Measurements from ENCODE around the gene TNFAIP8.
"Not testable (repeated sequence)": the region's sequence is repeated elsewhere in the genome, so short reads cannot be mapped to it uniquely, and the experiment has no call there.

Gene TNFAIP8

DNA sequence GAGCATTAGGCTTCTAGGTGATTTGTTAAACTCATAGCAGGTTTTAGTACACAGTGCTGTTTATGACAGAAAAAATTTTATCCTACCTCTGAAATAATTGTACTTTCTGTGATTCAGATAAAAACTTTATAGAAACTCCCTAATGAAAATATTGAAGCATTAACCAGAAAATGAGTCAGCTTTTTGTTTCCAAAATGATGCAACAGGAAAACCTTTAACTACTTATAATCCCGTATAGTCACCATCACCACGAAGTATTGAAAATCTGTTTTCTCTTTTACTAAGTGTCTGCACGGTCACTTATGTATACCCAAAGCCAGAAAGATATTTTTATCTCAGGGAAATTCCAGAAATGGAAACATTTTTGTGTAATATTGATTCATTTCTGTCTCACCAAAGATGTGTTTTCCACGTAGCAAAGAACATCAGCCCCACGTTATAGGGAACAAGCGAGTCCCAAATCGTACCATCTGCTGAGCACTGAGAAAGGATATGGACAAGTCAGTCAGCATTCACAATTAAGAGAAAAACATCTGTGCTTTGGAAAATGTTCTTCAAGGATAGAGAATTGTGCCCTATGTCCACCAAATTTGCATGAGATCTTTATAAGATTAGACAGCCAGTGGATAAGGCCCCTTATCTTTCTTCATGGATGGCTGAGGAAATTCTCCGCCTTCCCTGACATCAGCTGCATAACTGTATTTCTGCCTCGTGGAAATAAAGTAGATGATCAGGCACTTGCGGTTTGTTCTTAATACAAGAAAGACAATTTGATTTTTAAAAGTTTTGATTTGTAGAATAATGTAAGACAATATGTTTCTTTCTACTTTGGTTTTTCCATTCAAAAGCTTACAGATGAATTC lies 41.9 kb downstream of the TNFAIP8 start:
- DNase-seq = peak; percentile 13

- no peak for DNase-seq
These were observed 43.1 kb downstream of the TNFAIP8 start for GRCh38 chr5:119398727-119399466.

- DNase-seq = no peak
These were observed 44.4 kb downstream of the TNFAIP8 start for GRCh38 chr5:119400245-119400644.

DNA sequence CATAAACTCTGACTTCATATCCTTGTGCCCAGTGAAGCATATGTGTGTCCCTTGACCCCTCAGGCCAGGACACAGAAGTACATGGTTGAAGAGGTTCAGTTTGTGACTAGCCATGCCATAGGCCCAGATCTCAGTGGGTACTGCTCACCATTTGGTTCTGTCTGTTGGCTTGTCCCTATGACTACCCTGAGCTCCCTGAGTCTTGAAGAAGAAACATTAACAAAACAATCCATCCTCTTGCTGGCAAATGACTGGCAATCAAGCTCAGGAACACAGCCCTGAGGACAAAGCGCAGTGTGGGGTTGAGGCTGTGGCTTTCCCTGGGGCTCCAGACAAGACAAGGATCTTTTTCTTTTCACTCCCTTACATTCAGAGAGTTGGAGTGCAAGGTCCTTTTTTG lies 46.3 kb downstream of the TNFAIP8 start:
- DNase-seq = no peak

DNA sequence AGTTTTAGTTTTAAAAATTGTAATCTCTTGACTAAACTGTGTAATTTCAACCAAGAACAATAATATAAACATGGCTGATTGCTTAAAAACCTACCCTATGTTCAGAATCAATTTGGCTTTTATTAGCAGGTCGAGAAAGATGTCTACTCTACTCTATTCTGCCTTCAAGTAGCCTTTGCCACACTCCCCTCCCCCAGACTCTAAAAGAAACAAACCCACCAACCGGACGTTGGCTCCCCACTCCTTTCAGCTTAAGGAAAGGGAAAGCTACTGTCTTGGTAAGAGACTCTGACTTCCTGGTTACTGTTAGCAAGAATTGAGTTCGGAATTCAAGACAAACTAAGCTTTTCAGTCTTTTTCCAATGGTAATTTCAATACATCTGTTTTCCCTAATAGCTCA lies 46.7 kb downstream of the TNFAIP8 start:
- DNase-seq = no peak

DNA sequence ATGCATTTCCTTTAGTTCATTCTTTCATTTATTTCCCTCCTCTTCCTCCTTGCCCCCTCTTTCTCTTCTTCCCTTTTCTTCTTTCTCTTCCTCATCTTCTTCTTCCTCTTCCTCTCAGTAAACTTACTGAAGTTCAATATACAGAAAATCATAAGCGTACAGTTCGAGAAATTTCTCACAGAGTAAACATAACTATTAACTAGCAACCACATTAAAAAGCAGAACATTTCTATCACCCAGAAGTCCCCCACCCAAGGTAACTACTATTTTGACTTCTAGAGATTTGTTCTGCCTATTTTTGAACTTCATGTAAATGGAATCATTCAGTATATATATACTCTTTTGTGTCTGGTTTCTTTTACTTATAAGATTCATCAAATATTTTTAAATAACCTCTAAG lies 48.2 kb downstream of the TNFAIP8 start:
- no peak for DNase-seq

DNA sequence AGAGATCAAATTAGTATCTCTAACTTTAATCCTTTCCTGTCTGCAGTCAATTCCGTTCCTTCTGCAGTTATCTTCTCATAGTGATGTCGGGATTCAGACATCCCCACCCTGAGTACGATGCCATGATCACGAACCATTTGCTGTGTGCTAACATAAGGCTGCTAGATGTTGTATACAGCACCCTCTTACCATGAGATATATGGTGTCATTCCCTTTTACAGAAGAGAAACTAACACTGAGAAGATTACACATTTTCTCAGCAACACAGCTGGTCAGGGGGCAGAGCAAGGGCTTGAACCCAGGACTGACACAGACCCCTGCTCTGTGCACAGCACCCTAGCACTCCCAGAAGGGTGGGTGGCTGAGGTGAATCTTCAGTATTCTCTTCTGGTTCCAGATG lies 49.6 kb downstream of the TNFAIP8 start:
- DNase-seq = no peak

DNA sequence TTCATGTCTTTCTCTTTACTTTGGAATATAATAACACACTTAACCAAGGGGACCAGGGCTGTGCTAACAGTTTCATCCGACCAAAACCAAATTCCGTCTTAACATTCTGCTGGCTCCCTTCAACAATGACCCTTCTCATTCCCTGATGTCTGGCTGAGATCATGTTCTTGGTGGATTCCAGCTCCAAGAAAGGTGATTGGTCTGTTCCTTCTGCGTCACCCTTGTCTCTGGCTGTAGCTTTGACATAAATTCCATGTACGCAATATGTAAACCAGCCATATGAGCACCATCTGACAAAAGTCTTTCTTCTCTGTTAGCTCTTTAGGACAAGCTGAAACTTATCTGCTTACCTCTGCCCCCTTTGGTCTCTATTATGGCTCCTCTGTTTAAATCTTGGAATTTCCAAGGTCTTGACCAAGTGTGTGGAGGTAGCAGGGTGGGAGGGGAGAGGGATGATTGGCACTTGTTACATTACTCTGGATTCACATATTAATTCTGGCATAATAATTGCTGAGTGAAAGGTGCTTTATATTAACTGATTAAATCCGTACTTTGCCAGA lies 50.8 kb downstream of the TNFAIP8 start:
- no peak for DNase-seq

GRCh38 chr5:119409235-119409815 lies 53.5 kb downstream of the TNFAIP8 start:
- DNase-seq = no peak

- no peak for DNase-seq
These were observed 54.8 kb downstream of the TNFAIP8 start for GRCh38 chr5:119410448-119411159.

DNA sequence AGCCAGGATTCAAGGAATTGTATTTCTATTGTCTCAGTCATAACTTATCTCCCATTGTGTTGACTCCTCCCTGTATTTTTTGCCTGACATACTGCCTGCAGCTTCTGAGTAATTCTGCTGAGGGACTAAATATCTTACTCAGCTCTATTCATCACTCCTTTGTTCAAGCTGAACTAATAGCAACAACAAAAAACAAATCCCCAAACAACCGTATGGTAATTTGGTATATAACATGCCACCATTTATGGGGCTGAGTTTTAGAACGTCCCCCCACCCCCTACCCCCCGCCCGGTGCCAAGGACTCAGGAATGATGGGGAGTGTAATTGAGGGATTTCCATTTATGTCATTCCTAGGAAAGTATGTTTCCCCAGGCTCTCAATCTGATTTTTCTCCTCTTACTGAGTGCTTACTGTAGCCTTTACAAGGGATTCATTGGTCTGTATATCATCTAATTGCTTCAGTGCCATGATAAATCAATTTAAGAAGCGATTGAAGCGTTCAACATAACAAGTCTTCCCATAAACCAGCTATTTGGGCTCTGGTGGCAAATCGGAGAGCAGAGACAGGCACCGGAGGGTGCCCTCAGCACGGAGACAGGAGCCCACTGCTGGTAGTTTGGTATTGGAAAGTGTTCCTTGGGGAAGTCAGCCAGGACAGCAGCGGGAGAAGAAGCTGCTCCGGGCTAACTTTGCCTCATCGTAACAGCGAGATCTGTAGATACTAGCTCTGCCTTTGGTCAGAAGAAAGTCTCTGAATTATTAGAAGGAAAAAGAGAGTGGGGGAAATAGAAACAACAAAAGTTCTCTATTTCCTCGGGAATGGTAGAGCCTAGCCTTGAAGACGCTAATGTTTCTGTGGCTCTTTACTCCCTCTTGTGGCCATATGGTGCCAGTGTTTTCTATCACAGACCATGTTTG lies 55.8 kb downstream of the TNFAIP8 start:
- DNase-seq = peak; percentile 16

- no peak for DNase-seq
These were observed 56.7 kb downstream of the TNFAIP8 start for GRCh38 chr5:119412279-119413227.

DNA sequence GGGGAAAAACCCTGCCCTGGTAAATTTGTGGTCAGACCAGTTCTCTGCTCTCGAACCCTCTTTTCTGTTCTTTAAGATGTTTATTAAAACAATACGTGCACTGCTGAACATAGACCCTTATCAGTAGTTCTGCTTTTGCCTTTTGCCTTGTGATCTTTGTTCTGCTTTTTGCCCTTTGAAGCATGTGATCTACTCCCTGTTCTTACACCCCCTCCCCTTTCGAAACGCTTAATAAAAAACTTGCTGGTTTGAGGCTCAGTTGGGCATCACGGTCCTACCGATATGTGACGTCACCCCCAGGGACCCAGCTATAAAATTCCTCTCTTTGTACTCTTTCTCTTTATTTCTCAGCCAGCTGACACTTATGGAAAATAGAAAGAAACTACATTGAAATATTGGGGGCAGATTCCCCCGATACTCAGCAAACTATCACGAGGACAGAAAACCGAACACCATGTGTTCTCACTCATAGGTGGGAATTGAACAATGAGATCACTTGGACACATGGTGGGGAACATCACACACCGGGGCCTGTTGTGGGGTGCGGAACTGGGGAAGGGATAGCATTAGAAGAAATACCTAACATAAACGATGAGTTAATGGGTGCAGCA lies 58.4 kb downstream of the TNFAIP8 start:
- DNase-seq = not testable (repeated sequence)

DNA sequence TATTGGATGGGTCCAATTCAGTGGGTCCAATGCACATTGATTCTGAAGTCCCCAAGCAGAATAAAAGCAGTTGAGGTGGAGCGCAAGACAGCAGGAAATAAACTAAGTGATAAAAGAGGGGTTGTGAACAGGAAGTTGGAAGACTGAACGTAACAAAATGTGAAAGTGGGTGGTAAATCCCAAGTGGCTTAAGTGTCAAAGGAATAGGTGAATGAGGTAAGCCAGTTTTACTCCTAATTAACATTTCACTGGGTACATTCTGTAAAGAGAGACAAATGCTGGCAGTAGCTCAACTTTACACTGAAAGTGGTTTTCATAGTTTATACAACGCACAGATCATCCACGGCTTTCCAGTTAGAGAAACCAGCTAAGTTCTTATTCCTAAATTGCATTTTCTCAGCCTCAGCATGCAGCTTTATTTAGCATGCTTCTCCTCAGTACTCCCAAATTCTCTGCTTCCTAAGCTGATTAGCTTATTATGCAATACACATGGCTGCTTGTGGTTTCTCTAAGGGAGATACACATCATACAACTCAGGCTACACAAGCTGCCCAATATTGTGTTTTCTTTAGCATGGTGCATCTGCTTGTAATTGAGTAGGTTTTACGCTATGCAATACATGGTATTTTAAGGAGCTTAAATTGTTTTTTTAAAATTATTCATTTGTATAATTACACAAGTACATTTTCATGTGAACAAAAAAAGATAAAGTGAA lies 62.2 kb downstream of the TNFAIP8 start:
- no peak for DNase-seq

DNA sequence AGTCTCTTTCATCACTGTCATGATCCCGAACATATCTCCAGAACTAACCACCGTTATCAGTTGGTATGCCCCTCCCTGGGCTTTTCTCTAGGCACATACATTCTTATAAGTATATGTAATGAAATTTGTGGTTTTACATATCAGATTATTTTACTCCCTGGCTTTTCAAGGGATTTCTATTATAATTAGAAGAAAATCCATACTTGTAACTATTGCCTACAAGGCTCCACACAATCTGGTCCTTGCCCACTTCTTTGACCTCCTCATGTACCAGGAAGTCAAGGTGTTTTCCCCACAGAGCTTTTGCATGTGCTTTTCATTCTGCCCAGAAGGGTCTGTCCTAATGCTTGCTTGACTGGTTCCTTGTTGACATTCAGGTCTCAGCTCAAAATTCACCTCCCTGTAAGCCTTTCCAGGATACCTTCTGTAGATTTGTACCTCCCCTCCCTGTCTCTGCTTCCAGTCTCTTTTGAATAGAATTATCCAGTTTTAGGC lies 62.8 kb downstream of the TNFAIP8 start:
- no peak for DNase-seq

DNA sequence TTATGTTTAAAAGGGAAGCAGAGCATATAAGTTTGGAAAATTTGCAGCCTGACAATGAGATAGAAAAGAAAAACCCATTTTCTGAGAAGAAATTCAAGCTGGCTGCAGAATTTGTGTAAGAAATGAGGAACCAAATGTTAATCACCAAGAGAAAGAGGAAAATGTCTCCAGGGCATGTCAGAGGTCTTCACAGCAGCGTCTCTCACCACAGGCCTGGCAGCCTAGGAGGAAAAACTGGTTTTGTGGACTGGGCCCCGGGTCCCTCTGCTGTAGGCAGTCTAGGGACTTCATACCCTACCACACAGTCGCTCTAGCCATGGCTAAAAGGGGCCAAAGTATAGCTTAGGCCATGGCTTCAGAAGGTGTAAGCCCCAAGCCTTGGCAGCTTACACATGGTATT lies 64.3 kb downstream of the TNFAIP8 start:
- DNase-seq = no peak

DNA sequence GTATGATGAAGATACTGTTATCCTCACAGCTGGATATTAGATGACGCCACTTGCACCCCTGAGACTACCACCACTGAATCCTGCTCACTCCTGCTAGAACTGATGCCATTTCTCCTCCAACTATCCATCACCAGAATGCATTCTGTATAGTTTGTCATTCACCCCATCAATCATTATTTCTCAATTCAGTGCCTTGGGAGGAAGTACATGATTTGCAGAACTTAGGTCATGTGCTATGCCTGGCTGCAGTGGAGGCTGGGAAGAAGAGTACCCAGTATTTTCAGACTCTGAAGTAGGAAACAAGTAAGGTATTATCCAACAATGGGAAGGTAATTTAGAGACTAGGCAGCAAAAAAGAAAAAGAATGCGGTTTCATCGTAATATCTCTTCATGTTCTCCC lies 70.2 kb downstream of the TNFAIP8 start:
- no peak for DNase-seq

- DNase-seq = no peak
These were observed 71.2 kb downstream of the TNFAIP8 start for GRCh38 chr5:119427060-119427459.

- DNase-seq = not testable (repeated sequence)
These were observed 71.8 kb downstream of the TNFAIP8 start for GRCh38 chr5:119427596-119427995.
